RWPE1 (cell line): Measurements from ENCODE around the gene MARS1.

ENCODE experiments used
- CTCF ChIA-PET: fragments of 350-600 bp; sonication (Branson Sonifier 250); formaldehyde crosslinking; extraction: SDS; loops from one replicate; lab custom pipeline; 2021; lab: Yijun Ruan, JAX
- POLR2A ChIA-PET: fragments of 400-600 bp; formaldehyde crosslinking; extraction: SDS; loops from one replicate; lab custom pipeline; 2020; ENCODE audit warnings: antibody characterized with exemption; ENCODE audit not compliant: low non-redundant PET; lab: Yijun Ruan, JAX
- DNase-seq: peaks from one replicate; pipeline ENCODE4 v3.0.0; 2012; ENCODE audit warnings: low spot score
- H3K27ac ChIP-seq: fragments of 450-650 bp; 2 replicates; pipeline ENCODE4 v1.5.1; 2017
- CTCF ChIP-seq: fragments of 450-650 bp; conservative IDR thresholded peaks from 2 replicates; pipeline ENCODE4 v1.5.1; 2017; ENCODE audit warnings: low read depth, mild to moderate bottlenecking

The MARS1 gene

GRCh38 chr12:57461276-57461916 lies 26.5 kb upstream of the MARS1 start:
- POLR2A ChIA-PET = no interaction called here
- peak overlapping the region; percentile 97 for H3K27ac ChIP-seq
- no peak for TF ChIP-seq CTCF
- CTCF ChIA-PET = interaction anchor here (0.6 to 1.8 kb wide), 2 partner anchors 13 to 443 kb away, joined by 3 to 12 read pairs; no protein-coding TSS in a partner anchor
- DNase-seq = peak; percentile 66

GRCh38 chr12:57461917-57462250 lies 26.0 kb upstream of the MARS1 start:
- TF ChIP-seq CTCF = no peak
- POLR2A ChIA-PET = no interaction called here
- CTCF ChIA-PET = interaction anchor here (0.6 to 1.8 kb wide), 9 partner anchors 11 to 1392 kb away, joined by 3 to 12 read pairs (median 4); no protein-coding TSS in a partner anchor
- H3K27ac ChIP-seq = peak overlapping the region; percentile 97
- peak; percentile 42 for DNase-seq

- peak; percentile 95 for TF ChIP-seq CTCF
- DNase-seq = peak; percentile 94
- CTCF ChIA-PET = interaction anchor here (0.6 to 1.8 kb wide), 10 partner anchors 11 to 1393 kb away, joined by 3 to 12 read pairs (median 4); no protein-coding TSS in a partner anchor
- POLR2A ChIA-PET = no interaction called here
- peak overlapping the region; percentile 97 for H3K27ac ChIP-seq
Observed at GRCh38 chr12:57462251-57462911, 25.5 kb upstream of the MARS1 start.

GRCh38 chr12:57462912-57463253 lies 25.0 kb upstream of the MARS1 start:
- TF ChIP-seq CTCF = peak; percentile 33
- ChIA-PET CTCF (interaction anchor here (0.6 to 1.8 kb wide), 10 partner anchors 10 to 1409 kb away, joined by 3 to 12 read pairs (median 4); no protein-coding TSS in a partner anchor), POLR2A (no interaction called here)
- DNase-seq = no peak
- H3K27ac ChIP-seq = peak overlapping the region; percentile 97

- TF ChIP-seq CTCF = no peak
- no peak overlapping the region for H3K27ac ChIP-seq
- no peak for DNase-seq
- CTCF ChIA-PET = no interaction called here
- POLR2A ChIA-PET = no interaction called here
Observed at GRCh38 chr12:57464569-57464968, 23.3 kb upstream of the MARS1 start.

GRCh38 chr12:57465030-57465746 lies 22.7 kb upstream of the MARS1 start:
- POLR2A ChIA-PET = no interaction called here
- DNase-seq = no peak
- CTCF ChIA-PET = interaction anchor here (0.6 kb wide), 1 partner anchor 9 kb away, joined by 4 read pairs; no protein-coding TSS in a partner anchor
- H3K27ac ChIP-seq = no peak overlapping the region
- TF ChIP-seq CTCF = no peak
